Uterus (tissue), 2 donors: ENCODE measurements around the gene SNX13.

ENCODE experiments used
- CTCF ChIP-seq, 4 experiments: fragments of 200-600 bp in 2 of 4; fragments of 450-650 bp in 2 of 4; sonication (generic) in 2 of 4; IDR thresholded peaks; one replicate each; pipeline ENCODE4 v1.5.1; 2016 to 2019; ENCODE audit warnings: antibody characterized with exemption in 4 of 4, mild to moderate bottlenecking in 2 of 4, moderate library complexity in 1 of 4
- POLR2A ChIP-seq, 2 donors: fragments of 450-650 bp; IDR thresholded peaks; one replicate each; pipeline ENCODE4 v1.6.1; 2016; ENCODE audit warnings: antibody characterized with exemption in 2 of 2, mild to moderate bottlenecking in 1 of 2, moderate library complexity in 1 of 2

- TF ChIP-seq POLR2A (IDR thresholded peaks at IDR 0.05) = no peak
- no peak for TF ChIP-seq CTCF (IDR thresholded peaks at IDR 0.05)
Measured at GRCh38 chr7:17947620-17948019, 7.3 kb upstream of the SNX13 start.
